ENCODE measurements around the gene THEM5. TPM values are rescaled to one million over a fixed set of nuclear protein-coding genes. Genes with fewer than 3 reads are reported as not detected.

Gene THEM5
- total and polyA plus RNA-seq, 9 donors = 0.07 TPM; not detected in 8

- 81 to 86% (median 81%) methylated on average over 7 of the region's 7 CpGs for WGBS, 3 donors
- no peak for DNase-seq
- intact Hi-C loops (cut with DNase I) = no loop called here
- no peaks in the 10 kb centered on the region for H3K9me3 ChIP-seq
- no peaks in the 10 kb centered on the region for H3K27me3 ChIP-seq
- no peak overlapping the region for H3K27ac ChIP-seq
- no peak for TF ChIP-seq EP300 (IDR thresholded peaks at IDR 0.05)
- TF ChIP-seq POLR2A (IDR thresholded peaks at IDR 0.05) = no peak
- TF ChIP-seq CTCF (IDR thresholded peaks at IDR 0.05) = no peak
- H3K4me1 ChIP-seq (ENCODE audit: insufficient read depth) = no peaks in the 10 kb centered on the region
- H3K36me3 ChIP-seq = no peaks in the 10 kb centered on the region
- H3K4me3 ChIP-seq = no peak overlapping the region
Observed at GRCh38 chr1:151819976-151820623, 33.4 kb downstream of the THEM5 start.

- no peaks in the 10 kb centered on the region for H3K9me3 ChIP-seq
- no peaks in the 10 kb centered on the region for H3K4me1 ChIP-seq (ENCODE audit: insufficient read depth)
- no peaks in the 10 kb centered on the region for H3K27me3 ChIP-seq
- no peak for DNase-seq
- no peak overlapping the region for H3K27ac ChIP-seq
- no peak for TF ChIP-seq CTCF (IDR thresholded peaks at IDR 0.05)
- TF ChIP-seq EP300 (IDR thresholded peaks at IDR 0.05) = no peak
- no peak for TF ChIP-seq POLR2A (IDR thresholded peaks at IDR 0.05)
- no peak overlapping the region for H3K4me3 ChIP-seq
- 74 to 82% (median 79%) methylated on average over 12 of the region's 12 CpGs for WGBS, 3 donors
- H3K36me3 ChIP-seq = no peaks in the 10 kb centered on the region
- intact Hi-C loops (cut with DNase I) = no loop called here
Observed at GRCh38 chr1:151819227-151819835, 34.2 kb downstream of the THEM5 start.

- Histone ChIP-seq H3K27ac (no peak overlapping the region), H3K27me3 (no peaks in the 10 kb centered on the region), H3K36me3 (no peaks in the 10 kb centered on the region), H3K9me3 (no peaks in the 10 kb centered on the region), H3K4me1 (ENCODE audit: insufficient read depth) (no peaks in the 10 kb centered on the region), H3K4me3 (no peak overlapping the region)
- intact Hi-C loops (cut with DNase I) = no loop called here
- WGBS, 3 donors = 35 to 45% (median 35%) methylated on average over 7 of the region's 7 CpGs
- TF ChIP-seq POLR2A (IDR thresholded peaks at IDR 0.05) (no peak), EP300 (IDR thresholded peaks at IDR 0.05) (no peak), CTCF (IDR thresholded peaks at IDR 0.05) (no peak)
- no peak for DNase-seq
Observed at GRCh38 chr1:151817353-151817730, 36.2 kb downstream of the THEM5 start.

GRCh38 chr1:151816548-151817352, 36.8 kb downstream of the THEM5 start:
- intact Hi-C loops (cut with DNase I) = no loop called here
- H3K4me1 ChIP-seq (ENCODE audit: insufficient read depth) = no peaks in the 10 kb centered on the region
- no peak overlapping the region for H3K4me3 ChIP-seq
- WGBS, 3 donors = 74 to 76% (median 76%) methylated on average over 26 of the region's 26 CpGs
- no peak for DNase-seq
- no peaks in the 10 kb centered on the region for H3K27me3 ChIP-seq
- H3K9me3 ChIP-seq = no peaks in the 10 kb centered on the region
- no peaks in the 10 kb centered on the region for H3K36me3 ChIP-seq
- TF ChIP-seq POLR2A (IDR thresholded peaks at IDR 0.05) (no peak), EP300 (IDR thresholded peaks at IDR 0.05) (no peak), CTCF (IDR thresholded peaks at IDR 0.05) (no peak)
- no peak overlapping the region for H3K27ac ChIP-seq

All from ovary (tissue), 9 donors.